GM18502 (cell line): ENCODE results near the gene ZNF547.

Source experiments
- ATAC-seq: cut with Tn5 transposase; IDR thresholded peaks from one replicate; pipeline ENCODE4 v1.9.1; 2021; ENCODE audit warnings: mild to moderate bottlenecking; ENCODE audit not compliant: unreplicated experiment, poor library complexity

ZNF547 gene

DNA sequence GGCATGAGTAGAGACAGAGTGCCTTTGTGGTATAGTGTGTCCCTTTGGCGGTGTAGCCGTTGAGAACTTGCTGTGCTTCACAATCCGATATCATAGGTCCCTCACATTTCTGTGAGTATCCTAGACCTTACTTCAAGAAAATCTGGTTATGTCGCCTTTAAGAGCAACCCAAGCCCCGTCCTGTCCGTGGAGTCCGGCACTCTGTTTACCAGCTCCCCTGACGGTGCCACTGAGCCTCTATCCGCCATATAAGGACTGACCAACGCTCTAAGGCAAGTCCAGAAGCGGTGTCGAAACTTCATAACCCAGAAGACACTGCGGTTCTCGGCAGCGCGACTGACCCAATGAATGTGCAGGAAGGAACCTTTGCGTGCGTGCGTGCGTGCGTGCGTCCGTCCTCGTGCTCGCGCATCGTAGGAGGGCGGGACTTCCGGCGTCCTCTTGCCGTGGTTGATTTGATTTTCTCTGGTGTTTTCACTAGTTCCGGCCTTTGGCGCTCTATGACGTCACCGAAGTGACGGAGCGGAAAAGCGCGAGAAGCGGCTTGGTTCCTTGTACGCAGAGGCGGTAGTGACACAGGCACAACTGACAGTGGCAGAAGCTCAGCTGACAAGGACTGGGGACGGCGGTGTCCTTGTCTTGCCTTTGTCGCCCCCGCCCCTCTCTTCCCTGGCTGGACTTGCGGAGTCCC is at the start of gene ZNF547, which contains the start of gene TRAPPC2B:
Gene ZNF547 (plus strand): TSS at position 555 of the 691 bp plus-strand sequence. CDS start 5,005 bp downstream, outside the sequence.
Gene TRAPPC2B (plus strand): TSS at position 555 of the 691 bp plus-strand sequence. CDS start 1,283 bp downstream, outside the sequence.
- peak; percentile 91 for ATAC-seq

DNA sequence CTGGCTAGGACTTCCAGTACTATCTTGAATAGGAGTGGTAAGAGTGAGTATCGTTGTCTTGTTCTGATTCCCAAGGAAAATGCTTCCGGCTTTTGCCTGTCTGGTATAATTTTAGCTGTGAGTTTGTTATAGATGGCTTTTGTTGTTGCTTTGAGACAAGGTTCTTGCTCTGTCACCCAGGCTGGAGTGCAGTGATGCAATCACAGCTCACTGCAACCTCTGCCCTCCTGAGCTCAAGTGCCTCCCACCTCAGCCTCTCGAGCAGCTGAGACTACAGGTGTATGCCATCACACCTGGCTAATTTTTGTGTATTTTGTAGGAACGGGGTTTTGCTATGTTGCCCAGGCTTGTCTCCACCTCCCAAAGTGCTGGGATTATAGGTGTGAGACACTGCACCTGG is 49.2 kb upstream of the ZNF547 start:
- ATAC-seq: no peak

DNA sequence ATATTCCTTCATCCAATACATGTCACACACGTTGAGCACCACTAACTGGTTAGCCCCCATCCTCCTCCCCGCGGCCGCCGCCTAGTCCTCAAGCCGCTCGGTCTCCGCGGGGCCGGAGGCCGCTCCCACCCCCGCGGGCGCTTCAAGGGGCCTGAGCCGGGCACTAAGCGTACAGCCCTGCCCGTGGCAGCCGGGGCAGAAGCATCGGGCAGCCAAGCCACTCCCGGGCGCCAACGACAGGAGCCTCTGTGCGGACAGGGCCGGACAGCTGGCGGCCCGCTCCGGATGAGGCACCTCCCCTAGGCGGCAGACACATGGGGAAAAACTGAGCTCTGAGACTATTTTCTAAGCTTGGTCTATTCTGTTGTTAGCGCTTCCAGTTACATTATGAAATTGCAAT is 45.8 kb upstream of the ZNF547 start:
- no peak for ATAC-seq

DNA sequence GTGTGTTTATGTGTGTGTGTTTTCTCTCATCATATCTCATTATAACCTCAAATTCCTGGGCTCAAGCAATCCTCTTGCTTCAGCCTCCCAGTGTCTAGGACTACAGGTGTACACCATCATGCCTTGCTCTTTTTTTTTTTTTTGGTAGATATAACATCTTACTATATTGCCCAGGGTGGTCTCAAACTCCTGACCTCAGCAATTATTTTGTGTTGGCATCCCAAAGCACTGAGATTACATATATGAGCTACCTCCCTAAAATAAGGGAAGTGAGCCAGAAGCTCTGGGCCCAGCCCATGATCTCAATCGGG is 43.5 kb upstream of the ZNF547 start:
- no peak for ATAC-seq

DNA sequence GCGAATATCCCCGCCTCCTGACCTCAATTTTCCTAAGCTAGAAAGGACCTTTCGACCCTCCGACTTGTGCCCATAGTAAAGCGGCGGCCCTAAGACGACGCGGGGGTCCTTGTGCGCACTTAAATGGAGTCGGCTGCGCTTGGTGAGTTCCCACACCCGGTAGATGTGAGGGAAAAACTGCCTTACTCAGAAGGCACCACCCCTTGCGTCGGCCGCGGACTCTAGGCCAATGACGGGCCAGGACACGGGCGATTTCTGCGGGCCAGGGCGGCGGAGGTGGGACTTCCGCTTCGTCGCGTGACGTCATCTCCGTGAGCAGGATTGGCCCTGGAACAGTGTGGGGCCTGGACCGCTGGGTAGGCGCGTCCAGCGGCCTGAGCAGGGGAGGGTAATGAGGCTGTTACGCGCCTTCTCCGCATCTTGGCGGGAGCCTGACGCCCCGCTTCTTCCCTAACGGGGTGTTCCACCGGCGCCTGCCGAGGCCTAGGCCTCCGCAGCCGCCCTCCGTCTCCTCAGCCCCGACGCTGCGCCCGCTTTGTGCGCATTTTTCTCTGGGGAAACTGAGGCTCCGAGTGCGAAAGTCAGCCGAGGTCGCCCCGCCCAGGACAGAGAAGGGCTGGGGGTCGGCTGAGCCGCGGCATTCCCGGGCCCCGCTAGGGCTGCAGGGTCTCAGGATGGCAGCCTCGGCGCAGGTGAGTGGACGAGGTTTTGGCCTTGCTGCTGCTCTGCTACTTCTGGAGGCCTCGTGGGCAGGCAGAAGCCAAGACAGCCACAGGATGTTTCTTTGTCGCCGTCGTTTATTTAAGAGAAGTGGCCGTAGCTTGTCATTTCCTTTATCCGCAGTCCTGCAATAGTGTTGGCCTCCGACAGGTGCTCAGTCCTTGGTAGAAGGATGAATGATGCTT is 42.9 kb upstream of the ZNF547 start, which contains the start of gene ZNF543:
Gene ZNF543 (plus strand): TSS at position 293 of the 905 bp plus-strand sequence. CDS start 382 bp downstream, at position 675.
- peak; percentile 97 for ATAC-seq

DNA sequence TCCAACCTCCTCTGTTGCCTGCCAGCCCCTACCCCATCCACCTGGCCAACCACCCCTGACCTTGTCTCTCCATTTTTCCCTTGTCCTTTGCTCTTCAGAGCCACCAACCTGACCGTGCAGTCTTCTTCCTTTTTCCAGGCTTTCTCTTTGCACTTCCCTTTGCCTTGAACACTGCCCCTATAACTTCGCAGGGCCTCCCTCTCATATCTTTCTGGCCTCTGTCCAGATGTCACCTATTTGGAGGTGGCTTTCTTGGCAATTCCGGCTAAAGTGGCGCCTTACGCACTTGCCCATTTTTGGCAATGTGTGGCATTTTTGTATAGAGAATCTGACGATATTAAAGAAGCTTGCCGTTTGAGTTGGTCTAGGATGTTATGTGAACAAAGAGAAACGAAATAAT is 42.2 kb upstream of the ZNF547 start:
- ATAC-seq: no peak

DNA sequence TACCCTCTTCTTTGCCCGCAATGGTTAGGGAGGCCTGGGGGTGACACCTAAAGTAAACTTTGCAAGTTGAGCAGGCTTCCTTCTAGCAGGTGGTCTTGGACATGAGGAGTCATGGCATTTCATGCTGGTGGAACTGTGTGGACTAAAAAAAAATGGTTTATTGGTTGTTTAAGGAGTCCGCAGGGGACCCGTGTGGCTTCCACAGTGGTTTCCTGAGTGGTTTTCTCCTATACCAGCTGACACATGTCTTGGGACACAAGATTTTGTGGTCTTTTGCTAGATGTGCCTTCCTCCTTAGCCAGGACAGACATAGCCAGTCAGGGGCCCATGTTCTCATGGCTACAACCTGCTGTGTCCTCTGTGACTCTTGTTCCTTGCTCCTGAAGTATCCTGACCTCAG is 41.6 kb upstream of the ZNF547 start:
- ATAC-seq: no peak

DNA sequence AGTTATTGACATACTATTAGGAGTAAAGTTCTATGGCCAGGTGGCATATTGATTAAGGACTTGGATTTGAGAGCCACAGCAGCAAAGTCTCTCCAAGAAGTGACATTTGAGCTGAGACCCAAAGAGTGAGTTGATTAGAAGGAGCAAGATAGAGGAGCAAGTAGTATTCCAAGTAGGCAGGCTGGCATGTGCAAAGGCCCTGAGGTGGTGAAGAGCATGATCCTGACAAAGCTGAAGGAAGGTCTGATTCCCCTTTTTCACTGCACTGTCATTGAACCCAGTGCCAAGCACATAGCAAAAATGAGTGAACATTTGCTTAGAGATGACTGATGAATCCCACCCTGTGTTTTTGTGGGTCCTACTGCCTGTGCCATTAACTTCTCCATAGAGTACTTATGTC is 38.4 kb upstream of the ZNF547 start:
- ATAC-seq: no peak

DNA sequence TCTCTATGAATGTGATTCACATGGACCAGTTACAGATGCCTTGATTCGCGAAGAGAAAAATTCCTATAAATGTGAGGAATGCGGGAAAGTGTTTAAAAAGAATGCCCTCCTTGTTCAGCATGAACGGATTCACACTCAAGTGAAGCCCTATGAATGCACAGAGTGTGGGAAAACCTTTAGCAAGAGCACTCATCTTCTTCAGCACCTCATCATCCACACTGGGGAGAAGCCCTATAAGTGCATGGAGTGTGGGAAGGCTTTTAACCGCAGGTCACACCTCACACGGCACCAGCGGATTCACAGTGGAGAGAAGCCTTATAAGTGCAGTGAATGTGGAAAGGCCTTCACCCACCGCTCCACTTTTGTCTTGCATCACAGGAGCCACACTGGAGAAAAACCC is 35.4 kb upstream of the ZNF547 start:
- ATAC-seq: no peak

DNA sequence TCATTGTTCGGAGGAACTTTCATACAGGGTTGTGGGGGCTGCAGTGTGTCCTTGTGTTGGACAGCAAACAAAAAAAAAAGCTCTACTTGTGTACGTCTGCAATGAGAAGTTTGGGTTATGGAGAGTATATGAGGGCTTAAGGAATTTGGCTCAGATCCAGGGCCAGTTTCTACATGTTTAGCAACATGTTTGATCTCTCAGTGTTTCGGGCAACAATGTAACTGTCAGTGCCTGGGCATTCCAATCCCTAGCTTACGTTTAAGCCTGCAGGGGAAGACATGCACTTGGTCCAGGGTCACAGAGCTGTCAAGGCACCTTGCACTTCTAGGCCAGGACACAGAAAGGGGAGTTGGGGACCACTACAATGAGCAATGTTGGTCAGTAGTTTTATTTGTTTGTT is 29.2 kb upstream of the ZNF547 start:
- no peak for ATAC-seq

DNA sequence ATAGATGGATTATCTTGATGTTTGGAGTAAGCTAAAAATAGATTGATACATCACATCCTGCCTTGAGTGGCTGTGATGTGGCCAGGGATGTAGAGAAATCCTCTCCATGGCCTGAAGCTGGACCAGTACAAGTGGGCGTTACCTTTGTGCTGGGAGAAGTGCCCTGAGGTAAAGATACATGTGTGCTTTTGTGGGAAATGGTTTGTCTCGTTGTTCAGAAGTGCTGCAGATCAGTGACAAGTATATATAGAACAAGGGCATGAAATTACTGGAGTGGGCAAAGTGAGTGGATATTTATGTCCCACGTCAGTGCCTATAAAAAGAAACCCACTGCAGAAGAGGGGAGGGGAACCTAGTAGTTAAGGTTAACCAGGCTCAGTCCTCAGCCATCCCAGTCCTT is 24.5 kb upstream of the ZNF547 start:
- no peak for ATAC-seq

DNA sequence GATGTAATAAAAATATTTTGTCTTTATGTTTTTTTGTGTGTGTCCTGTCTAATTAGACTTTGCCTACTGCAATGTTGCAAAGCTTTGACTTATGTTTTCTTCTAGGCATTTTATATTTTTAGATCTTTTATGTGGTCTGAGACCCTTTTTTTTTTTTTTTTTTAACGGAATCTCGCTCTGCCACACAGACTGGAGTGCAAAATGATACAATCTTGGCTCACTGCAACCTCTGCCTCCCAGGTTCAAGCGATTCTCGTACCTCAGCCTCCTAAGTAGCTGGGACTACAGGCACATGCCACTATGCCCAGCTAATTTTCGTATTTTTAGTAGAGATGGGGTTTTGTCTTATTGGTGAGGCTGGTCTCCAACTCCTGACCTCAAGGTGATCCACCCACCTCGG is 20.8 kb upstream of the ZNF547 start:
- ATAC-seq: no peak

DNA sequence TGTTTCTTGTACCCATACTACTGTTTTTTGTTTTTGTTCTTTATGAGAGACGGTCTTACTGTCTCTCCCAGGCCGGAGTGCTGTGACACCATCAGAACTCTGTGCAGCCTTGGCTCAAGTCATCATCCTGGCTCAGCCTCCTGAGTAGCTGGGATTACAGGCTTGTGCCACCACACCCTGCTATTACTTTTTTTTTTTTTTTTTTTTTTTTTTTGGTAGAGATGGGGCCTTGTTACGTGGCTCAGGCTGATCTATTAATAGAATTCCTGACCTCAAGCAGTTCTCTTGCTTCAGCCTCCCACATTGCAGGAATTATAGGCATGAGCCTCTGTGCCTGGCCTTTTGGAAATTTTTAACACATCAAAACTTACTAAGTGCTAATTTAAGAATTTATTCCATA is 15.2 kb upstream of the ZNF547 start:
- ATAC-seq: no peak

DNA sequence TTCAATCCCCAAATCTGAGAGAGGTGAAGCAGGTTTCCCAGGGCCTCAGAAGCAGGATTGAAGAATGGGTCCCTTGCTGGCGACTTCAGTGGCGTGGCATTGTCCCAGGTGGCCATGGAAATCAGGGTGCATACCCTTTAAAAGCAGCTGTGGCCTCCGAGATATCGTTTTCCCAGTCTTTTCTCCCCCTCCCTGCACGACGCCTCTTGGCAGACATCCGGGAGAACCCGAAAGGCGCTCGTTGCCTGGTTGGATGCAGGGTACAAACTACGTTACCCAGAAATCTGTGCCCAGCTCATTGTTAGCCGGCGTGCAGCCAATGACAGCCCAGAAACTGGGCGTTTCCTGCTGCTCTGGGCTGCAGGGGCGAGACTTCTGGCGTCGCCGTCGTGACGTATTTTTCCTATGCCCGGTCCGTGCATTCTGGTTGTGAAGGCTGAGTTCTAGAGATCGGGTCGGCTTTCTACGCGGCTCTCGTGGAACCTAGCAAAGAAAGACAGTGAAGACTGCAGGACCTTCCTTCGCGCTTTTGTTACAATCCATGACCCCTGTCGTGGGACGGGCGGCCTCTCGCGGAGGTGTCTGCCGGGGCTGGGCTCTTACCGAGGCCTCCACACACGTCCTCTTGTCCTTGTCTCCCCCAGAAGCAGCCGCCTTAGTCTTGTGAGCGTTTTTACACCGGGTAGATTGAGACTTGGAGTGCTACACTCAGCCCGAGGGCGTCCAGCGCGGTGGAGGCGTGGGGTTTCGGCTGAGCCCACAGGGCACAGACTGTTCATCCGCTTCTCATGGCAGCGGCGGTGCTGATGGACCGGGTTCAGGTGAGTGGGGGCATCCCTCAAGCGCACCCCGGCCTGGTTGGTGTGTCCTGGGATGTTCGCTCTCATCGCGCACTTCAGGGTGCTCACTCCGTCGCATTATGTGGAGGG is 12.2 kb upstream of the ZNF547 start, which contains the start of gene ZNF304:
Gene ZNF304 (plus strand): TSS at position 395 of the 929 bp plus-strand sequence. CDS start 394 bp downstream, at position 789.
- ATAC-seq: peak; percentile 98

DNA sequence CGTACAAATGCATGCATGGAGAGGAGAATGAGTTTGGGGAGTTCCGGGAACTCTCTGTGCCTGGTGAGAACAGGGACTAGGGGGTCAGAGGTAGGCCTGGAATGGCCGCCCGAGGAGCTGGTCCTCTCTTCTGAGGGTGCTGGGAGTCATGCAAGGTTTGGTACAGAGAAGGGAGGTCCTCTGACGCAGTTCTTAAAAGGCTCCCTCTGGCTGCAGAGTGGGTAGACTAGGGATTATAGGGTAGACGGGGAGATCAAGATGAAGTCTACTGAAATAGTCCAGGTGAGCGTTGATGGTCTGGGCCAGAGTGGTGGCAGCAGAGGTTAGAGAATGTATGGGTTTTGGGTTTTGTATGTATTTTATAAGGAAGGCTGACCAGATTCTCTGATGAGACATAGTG is 11.5 kb upstream of the ZNF547 start:
- no peak for ATAC-seq

DNA sequence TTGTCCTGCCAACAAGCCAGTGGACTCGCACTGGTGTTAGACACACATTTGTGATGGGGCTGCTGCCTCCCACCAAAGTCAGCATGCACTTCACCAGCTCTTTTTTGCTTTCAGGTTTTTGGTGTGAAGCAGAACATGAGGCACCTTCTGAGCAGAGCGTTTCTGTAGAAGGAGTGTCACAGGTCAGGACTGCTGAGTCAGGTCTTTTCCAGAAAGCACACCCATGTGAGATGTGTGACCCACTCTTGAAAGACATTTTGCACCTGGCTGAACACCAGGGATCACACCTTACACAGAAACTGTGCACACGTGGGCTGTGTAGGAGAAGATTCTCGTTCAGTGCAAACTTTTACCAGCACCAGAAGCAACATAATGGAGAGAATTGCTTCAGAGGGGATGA is 7.4 kb upstream of the ZNF547 start:
- ATAC-seq: no peak

DNA sequence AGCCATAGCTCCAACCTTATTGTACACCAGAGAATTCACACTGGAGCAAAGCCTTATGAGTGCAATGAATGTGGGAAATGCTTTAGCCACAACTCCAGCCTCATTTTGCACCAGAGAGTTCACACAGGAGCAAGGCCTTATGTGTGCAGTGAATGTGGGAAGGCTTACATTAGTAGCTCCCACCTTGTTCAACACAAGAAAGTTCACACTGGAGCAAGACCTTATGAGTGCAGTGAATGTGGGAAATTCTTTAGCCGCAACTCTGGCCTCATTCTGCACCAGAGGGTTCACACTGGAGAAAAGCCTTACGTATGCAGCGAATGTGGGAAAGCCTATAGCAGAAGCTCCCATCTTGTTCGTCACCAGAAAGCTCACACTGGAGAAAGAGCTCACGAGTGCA is 5.9 kb upstream of the ZNF547 start:
- ATAC-seq: no peak

DNA sequence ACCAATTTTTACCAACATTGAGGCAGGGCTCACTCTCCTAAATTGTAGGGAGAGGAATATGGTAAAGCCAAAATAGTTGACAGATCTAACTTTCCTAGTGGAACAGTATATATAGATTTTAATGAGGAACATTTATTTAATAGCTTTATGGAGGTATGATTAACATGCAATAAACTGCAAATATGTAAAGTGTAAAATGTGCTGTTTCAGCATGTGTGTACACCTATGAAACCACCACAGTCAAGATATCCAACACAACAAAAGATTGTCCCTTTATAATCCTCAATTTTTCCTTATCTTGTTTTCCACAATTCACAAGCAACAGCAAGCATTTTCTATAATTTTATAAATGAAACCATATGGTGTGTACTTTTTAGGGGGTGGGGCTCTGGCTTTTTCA is 4.1 kb upstream of the ZNF547 start:
- ATAC-seq: no peak

DNA sequence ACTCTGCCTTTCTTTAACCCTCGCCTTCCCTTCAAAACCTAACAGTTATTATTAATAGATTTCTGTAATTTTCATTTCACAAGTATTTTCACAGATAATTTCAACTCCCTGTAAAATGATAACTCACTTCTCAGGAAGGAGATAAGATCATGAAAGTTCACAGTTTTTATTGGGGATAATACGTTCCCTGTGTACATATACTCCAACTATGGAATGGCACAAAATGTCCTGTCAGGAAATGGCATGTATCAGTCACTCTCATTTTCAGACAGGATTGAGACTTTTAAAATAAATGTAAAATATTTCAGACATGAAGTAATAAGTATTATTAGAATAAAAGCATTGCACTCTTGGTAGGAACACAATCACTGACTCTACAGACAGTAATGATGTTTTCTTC is 932 bp upstream of the ZNF547 start:
- no peak for ATAC-seq

DNA sequence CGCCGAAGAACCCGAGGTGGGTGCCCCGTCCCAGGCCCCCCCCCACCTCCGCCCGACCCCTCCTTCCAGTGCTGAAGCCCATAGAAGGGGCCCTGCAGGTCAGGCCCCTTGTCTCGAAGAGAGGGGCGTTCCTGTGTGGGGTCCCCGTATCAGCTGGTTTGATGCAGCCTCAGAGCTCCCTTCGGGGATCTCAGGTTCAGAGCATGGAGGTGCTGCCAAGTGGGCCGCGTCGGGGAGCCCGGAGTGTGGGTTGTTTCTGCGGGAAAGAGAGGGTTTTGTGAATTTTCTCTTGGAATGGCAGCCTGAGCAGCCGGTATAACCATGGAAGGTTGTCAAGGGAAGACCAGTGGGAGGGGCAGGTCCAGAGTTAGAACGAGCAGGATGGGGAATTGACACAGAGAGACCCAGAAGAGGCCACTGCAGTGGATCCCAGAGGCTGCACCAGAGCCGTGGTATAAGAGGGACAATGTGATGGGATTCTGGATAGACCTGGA is 384 bp downstream of the ZNF547 start:
- peak; percentile 17 for ATAC-seq
